ENCODE measurements around the gene TYROBP.

DNA sequence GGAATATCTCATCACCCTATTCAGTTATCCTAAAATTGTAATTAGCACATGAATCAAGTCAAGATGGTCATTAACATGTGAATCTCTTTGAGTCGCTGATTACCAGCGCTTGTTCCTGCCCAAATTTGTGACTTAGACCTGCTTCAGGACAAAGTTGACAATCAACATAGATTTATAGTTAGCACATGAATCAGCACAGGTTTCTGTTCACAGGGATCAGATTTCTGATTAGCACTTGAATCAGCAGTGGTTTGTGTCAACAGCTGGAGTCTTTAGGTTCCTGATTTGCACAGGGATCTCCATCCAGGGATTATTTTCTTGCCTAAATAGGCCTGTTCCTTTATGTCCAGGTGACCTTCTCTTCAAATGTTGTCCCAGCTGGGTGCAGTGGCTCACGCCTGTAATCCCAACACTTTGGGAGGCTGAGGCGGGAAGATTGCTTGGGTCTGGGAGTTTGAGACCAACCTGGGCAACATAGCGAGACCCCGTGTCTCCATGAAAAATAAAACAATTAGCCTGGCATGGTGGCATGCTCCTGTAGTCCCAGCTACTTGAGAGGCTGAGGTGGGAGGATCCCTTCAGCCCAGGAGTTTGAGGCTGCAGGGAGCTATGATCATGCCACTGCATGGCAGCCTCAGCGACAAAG lies 24.3 kb upstream of the TYROBP start:
- TF ChIP-seq POLR2A (IDR thresholded peaks at IDR 0.05), result no peak
- no peak for TF ChIP-seq EP300 (IDR thresholded peaks at IDR 0.05)
